HK-2 (cell line): Measurements from ENCODE around the gene AP2A2.

Experiments used
- DNase-seq: peaks from one replicate; pipeline ENCODE4 v3.0.0-alpha.2; 2018; ENCODE audit not compliant: unreplicated experiment

The AP2A2 gene

GRCh38 chr11:996681-997080, 71.0 kb downstream of the AP2A2 start:
- DNase-seq = no peak

GRCh38 chr11:997907-998306, 72.2 kb downstream of the AP2A2 start:
- DNase-seq = no peak

- DNase-seq = no peak
Measured at GRCh38 chr11:999009-999408, 73.3 kb downstream of the AP2A2 start.

GRCh38 chr11:1000357-1001278, 74.9 kb downstream of the AP2A2 start:
- DNase-seq = no peak

- DNase-seq = no peak
Measured at GRCh38 chr11:1001617-1002405, 76.1 kb downstream of the AP2A2 start.

GRCh38 chr11:1002406-1002984, 76.8 kb downstream of the AP2A2 start:
- DNase-seq = no peak

- no peak for DNase-seq
Measured at GRCh38 chr11:1003159-1003558, 77.5 kb downstream of the AP2A2 start.

GRCh38 chr11:1005928-1006327, 80.3 kb downstream of the AP2A2 start:
- no peak for DNase-seq

- DNase-seq = no peak
Measured at GRCh38 chr11:1006762-1007161, 81.1 kb downstream of the AP2A2 start.

GRCh38 chr11:1007279-1007678, 81.6 kb downstream of the AP2A2 start:
- DNase-seq = no peak

- DNase-seq = no peak
Measured at GRCh38 chr11:1008001-1008802, 82.5 kb downstream of the AP2A2 start.

GRCh38 chr11:1008803-1009145, 83.1 kb downstream of the AP2A2 start:
- no peak for DNase-seq

- no peak for DNase-seq
Measured at GRCh38 chr11:1009371-1009770, 83.7 kb downstream of the AP2A2 start.

GRCh38 chr11:1009991-1010390, 84.3 kb downstream of the AP2A2 start:
- DNase-seq = no peak

- no peak for DNase-seq
Measured at GRCh38 chr11:1010551-1011319, 85.1 kb downstream of the AP2A2 start.

GRCh38 chr11:1011320-1011698, 85.6 kb downstream of the AP2A2 start:
- no peak for DNase-seq

GRCh38 chr11:1012291-1012690, 86.6 kb downstream of the AP2A2 start:
- DNase-seq = no peak

GRCh38 chr11:1012740-1013630, 87.3 kb downstream of the AP2A2 start:
- DNase-seq = no peak

GRCh38 chr11:1013631-1013935, 87.9 kb downstream of the AP2A2 start:
- DNase-seq = no peak

- no peak for DNase-seq
Measured at GRCh38 chr11:1014276-1014675, 88.6 kb downstream of the AP2A2 start.
